Caco-2 (cell line): ENCODE data around the gene SEMA4D. TPM values are rescaled to one million over a fixed set of nuclear protein-coding genes. Genes with fewer than 3 reads are reported as not detected.

Experiments used
- BruUV-seq: library from RNA; stranded (reverse); fragments of 400-500 nt; replicated peaks from 2 replicates; lab custom pipeline; 2021; lab: Mats Ljungman, UMichigan
- CTCF ChIA-PET: fragments of 300-600 bp; sonication (Branson Sonifier 250); formaldehyde crosslinking; loops from one replicate; lab custom pipeline; 2022; ENCODE audit warnings: antibody characterized with exemption; lab: Charles Lee
- POLR2A ChIA-PET: fragments of 300-600 bp; sonication (Branson Sonifier 250); formaldehyde crosslinking; loops from one replicate; lab custom pipeline; 2022; ENCODE audit warnings: antibody characterized with exemption; lab: Charles Lee
- DNase-seq, 2 experiments: peaks; one replicate each; pipeline versions ENCODE4 v3.0.0 to v3.0.0-alpha.2; 2020 to 2022
- H3K27me3 ChIP-seq: replicated peaks from 2 replicates; pipeline ENCODE4 v1.6.0; 2011; ENCODE audit warnings: low read length; ENCODE audit not compliant: control insufficient read depth, insufficient read depth
- H3K36me3 ChIP-seq: 2 replicates; pipeline ENCODE4 v1.5.1; 2011; ENCODE audit warnings: low read length; ENCODE audit not compliant: control insufficient read depth, insufficient read depth
- H3K4me1 ChIP-seq: fragments of 250-450 bp; sonication (Bioruptor Pico); 2 replicates; pipeline ENCODE4 v1.5.1; 2020; ENCODE audit warnings: mild to moderate bottlenecking
- H3K4me3 ChIP-seq: 2 replicates; pipeline ENCODE4 v1.5.1; 2011; ENCODE audit warnings: low read depth, mild to moderate bottlenecking, control low read depth, low read length
- H3K9me3 ChIP-seq: fragments of 250-450 bp; sonication (Bioruptor Pico); 2 replicates; pipeline ENCODE4 v1.5.1; 2020; ENCODE audit warnings: mild to moderate bottlenecking, moderate library complexity
- H3K27ac Mint-ChIP-seq: one replicate; pipeline ENCODE4 v1.8.0; 2022; ENCODE audit warnings: mixed read lengths; ENCODE audit not compliant: unreplicated experiment
- H3K27me3 Mint-ChIP-seq: one replicate; pipeline ENCODE4 v1.8.0; 2022; ENCODE audit warnings: mixed read lengths; ENCODE audit not compliant: insufficient read depth, unreplicated experiment
- H3K36me3 Mint-ChIP-seq: one replicate; pipeline ENCODE4 v1.8.0; 2022; ENCODE audit warnings: mild to moderate bottlenecking, mixed read lengths; ENCODE audit not compliant: insufficient read depth, unreplicated experiment
- H3K4me1 Mint-ChIP-seq: one replicate; pipeline ENCODE4 v1.8.0; 2022; ENCODE audit warnings: low read depth, mixed read lengths; ENCODE audit not compliant: unreplicated experiment
- H3K4me3 Mint-ChIP-seq: one replicate; pipeline ENCODE4 v1.8.0; 2022; ENCODE audit warnings: mild to moderate bottlenecking, moderate library complexity, mixed read lengths; ENCODE audit not compliant: unreplicated experiment
- H3K9me3 Mint-ChIP-seq: one replicate; pipeline ENCODE4 v1.8.0; 2022; ENCODE audit warnings: mixed read lengths; ENCODE audit not compliant: unreplicated experiment
- CTCF ChIP-seq, 2 experiments: fragments of 200-600 bp in 1 of 2; IDR thresholded peaks; 1 replicate in 1 of 2; 2 replicates in 1 of 2; pipeline versions ENCODE4 v1.5.1 to v1.8.0; 2011 to 2022; ENCODE audit warnings: antibody characterized with exemption in 1 of 2, control low read depth in 1 of 2, inconsistent platforms in 1 of 2, low read depth in 1 of 2, low read length in 1 of 2, mild to moderate bottlenecking in 1 of 2, moderate library complexity in 1 of 2; ENCODE audit not compliant: insufficient read depth in 1 of 2, severe bottlenecking in 1 of 2, unreplicated experiment in 1 of 2
- intact Hi-C: fragments of 100-400 bp; cut with micrococcal nuclease; formaldehyde crosslinking; loops from one replicate; pipeline ENCODE4 v1.10.0; 2022; ENCODE audit not compliant: unreplicated experiment
- total RNA-seq: library from RNA; stranded (reverse); gene quantifications from 2 replicates; pipeline ENCODE4 v1.2.3, GENCODE V29; 2022

Gene SEMA4D
- total RNA-seq, 1 experiment from 2014 or later, result 17.1 TPM

GRCh38 chr9:89528540-89528939 lies 30.6 kb upstream of the SEMA4D start:
- CTCF ChIA-PET, result no interaction called here
- BruUV-seq, result no TSS peak

GRCh38 chr9:89528131-89528530 lies 30.2 kb upstream of the SEMA4D start:
- no peaks in the 10 kb centered on the region for H3K36me3 Mint-ChIP-seq
- CTCF ChIA-PET, result no interaction called here
- H3K27me3 Mint-ChIP-seq, result no peaks in the 10 kb centered on the region
- intact Hi-C loops, result no loop called here
- H3K36me3 ChIP-seq, result no peaks in the 10 kb centered on the region
- H3K4me3 ChIP-seq, result no peak overlapping the region
- BruUV-seq, result no TSS peak
- peaks cover 25% of the 10 kb centered on the region for H3K4me1 Mint-ChIP-seq
- no peak for DNase-seq
- H3K27me3 ChIP-seq, result no peaks in the 10 kb centered on the region
- H3K9me3 ChIP-seq, result no peaks in the 10 kb centered on the region
- H3K9me3 Mint-ChIP-seq, result no peaks in the 10 kb centered on the region
- no peak for TF ChIP-seq CTCF (IDR thresholded peaks at IDR 0.05; ENCODE audit: insufficient read depth in 1 of 2, low read depth in 1 of 2, low read length in 1 of 2, severe bottlenecking in 1 of 2, unreplicated experiment in 1 of 2)
- H3K4me1 ChIP-seq, result peaks cover 32% of the 10 kb centered on the region
- POLR2A ChIA-PET, result no interaction called here
- H3K27ac Mint-ChIP-seq, result no peak overlapping the region
- no peak overlapping the region for H3K4me3 Mint-ChIP-seq

More at GRCh38 chr9:89528540-89528939, 30.6 kb upstream of the SEMA4D start:
- no peaks in the 10 kb centered on the region for H3K27me3 Mint-ChIP-seq
- no peak overlapping the region for H3K4me3 ChIP-seq
- peaks cover 25% of the 10 kb centered on the region for H3K4me1 Mint-ChIP-seq
- TF ChIP-seq CTCF (IDR thresholded peaks at IDR 0.05; ENCODE audit: insufficient read depth in 1 of 2, low read depth in 1 of 2, low read length in 1 of 2, severe bottlenecking in 1 of 2, unreplicated experiment in 1 of 2), result no peak
- peaks cover 32% of the 10 kb centered on the region for H3K4me1 ChIP-seq
- POLR2A ChIA-PET, result no interaction called here
- H3K36me3 ChIP-seq, result no peaks in the 10 kb centered on the region
- intact Hi-C loops, result no loop called here
- no peaks in the 10 kb centered on the region for H3K36me3 Mint-ChIP-seq
- peak in 1 of 2 experiments; percentile 18 for DNase-seq
- no peak overlapping the region for H3K27ac Mint-ChIP-seq
- H3K4me3 Mint-ChIP-seq, result no peak overlapping the region
- H3K9me3 ChIP-seq, result no peaks in the 10 kb centered on the region
- H3K9me3 Mint-ChIP-seq, result no peaks in the 10 kb centered on the region
- no peaks in the 10 kb centered on the region for H3K27me3 ChIP-seq

- no peaks in the 10 kb centered on the region for H3K9me3 Mint-ChIP-seq
- H3K4me1 ChIP-seq, result peaks cover 30% of the 10 kb centered on the region
- POLR2A ChIA-PET, result no interaction called here
- no peaks in the 10 kb centered on the region for H3K36me3 ChIP-seq
- DNase-seq, result no peak
- H3K27me3 ChIP-seq, result no peaks in the 10 kb centered on the region
- peaks cover 25% of the 10 kb centered on the region for H3K4me1 Mint-ChIP-seq
- BruUV-seq, result no TSS peak
- CTCF ChIA-PET, result no interaction called here
- no peaks in the 10 kb centered on the region for H3K36me3 Mint-ChIP-seq
- no peak overlapping the region for H3K4me3 ChIP-seq
- intact Hi-C loops, result no loop called here
- H3K27me3 Mint-ChIP-seq, result no peaks in the 10 kb centered on the region
- H3K9me3 ChIP-seq, result no peaks in the 10 kb centered on the region
- H3K4me3 Mint-ChIP-seq, result no peak overlapping the region
- no peak for TF ChIP-seq CTCF (IDR thresholded peaks at IDR 0.05; ENCODE audit: insufficient read depth in 1 of 2, low read depth in 1 of 2, low read length in 1 of 2, severe bottlenecking in 1 of 2, unreplicated experiment in 1 of 2)
- no peak overlapping the region for H3K27ac Mint-ChIP-seq
Observed at GRCh38 chr9:89527084-89527483, 29.2 kb upstream of the SEMA4D start.
